RWPE2 (cell line): ENCODE measurements around the gene MMADHC.

Experiments
- ATAC-seq: fragments of 200-7000 bp; cut with Tn5 transposase; 3 replicates; pipeline ENCODE4 v1.9.1; 2021; ENCODE audit warnings: low read depth
- DNase-seq: peaks from one replicate; pipeline ENCODE4 v3.0.0-alpha.2; 2020; ENCODE audit warnings: low spot score
- H3K27ac ChIP-seq: fragments of 450-650 bp; 2 replicates; pipeline ENCODE4 v1.5.1; 2017; ENCODE audit warnings: mild to moderate bottlenecking; ENCODE audit not compliant: poor library complexity, severe bottlenecking
- H3K27me3 ChIP-seq: fragments of 250-450 bp; sonication (Bioruptor Pico); 2 replicates; pipeline ENCODE4 v1.5.1; 2021; ENCODE audit warnings: mild to moderate bottlenecking, moderate library complexity; ENCODE audit not compliant: insufficient read depth, poor library complexity, severe bottlenecking
- H3K36me3 ChIP-seq: fragments of 250-450 bp; sonication (Bioruptor Pico); 2 replicates; pipeline ENCODE4 v1.5.1; 2020; ENCODE audit warnings: low read depth, mild to moderate bottlenecking, moderate library complexity
- H3K4me1 ChIP-seq: fragments of 250-450 bp; sonication (Bioruptor Pico); 2 replicates; pipeline ENCODE4 v1.5.1; 2021; ENCODE audit warnings: mild to moderate bottlenecking, moderate library complexity; ENCODE audit not compliant: insufficient read depth, poor library complexity, severe bottlenecking
- H3K4me3 ChIP-seq: fragments of 250-450 bp; sonication (Bioruptor Pico); 2 replicates; pipeline ENCODE4 v1.5.1; 2021; ENCODE audit warnings: mild to moderate bottlenecking, moderate library complexity; ENCODE audit not compliant: severe bottlenecking
- H3K9me3 ChIP-seq: fragments of 250-450 bp; sonication (Bioruptor Pico); 2 replicates; pipeline ENCODE4 v1.5.1; 2021; ENCODE audit warnings: mild to moderate bottlenecking, moderate library complexity; ENCODE audit not compliant: severe bottlenecking
- CTCF ChIP-seq: fragments of 450-650 bp; IDR thresholded peaks from one replicate; pipeline ENCODE4 v1.5.1; 2017; ENCODE audit warnings: mild to moderate bottlenecking, moderate library complexity; ENCODE audit not compliant: poor library complexity, severe bottlenecking

Gene MMADHC

GRCh38 chr2:149527998-149528755 lies 59.4 kb downstream of the MMADHC start:
- Histone ChIP-seq H3K4me1 (no peaks in the 10 kb centered on the region), H3K27me3 (no peaks in the 10 kb centered on the region), H3K27ac (no peak overlapping the region), H3K36me3 (no peaks in the 10 kb centered on the region), H3K4me3 (no peak overlapping the region), H3K9me3 (no peaks in the 10 kb centered on the region)
- DNase-seq, result no peak
- ATAC-seq, result no peak
- no peak for TF ChIP-seq CTCF

- Histone ChIP-seq H3K4me3 (no peak overlapping the region), H3K9me3 (no peaks in the 10 kb centered on the region), H3K27ac (no peak overlapping the region), H3K36me3 (no peaks in the 10 kb centered on the region), H3K27me3 (no peaks in the 10 kb centered on the region), H3K4me1 (no peaks in the 10 kb centered on the region)
- no peak for DNase-seq
- no peak for TF ChIP-seq CTCF
- ATAC-seq, result no peak
These were observed 60.9 kb downstream of the MMADHC start for GRCh38 chr2:149526689-149527088.

GRCh38 chr2:149525323-149525722 lies 62.3 kb downstream of the MMADHC start:
- no peak for DNase-seq
- H3K27me3 ChIP-seq, result no peaks in the 10 kb centered on the region
- no peaks in the 10 kb centered on the region for H3K36me3 ChIP-seq
- H3K9me3 ChIP-seq, result no peaks in the 10 kb centered on the region
- no peak for ATAC-seq
- no peak overlapping the region for H3K4me3 ChIP-seq
- no peaks in the 10 kb centered on the region for H3K4me1 ChIP-seq
- TF ChIP-seq CTCF, result no peak
- no peak overlapping the region for H3K27ac ChIP-seq
